Suprapubic skin (tissue), 3 donors: ENCODE data around the gene SERPINB6.

Experiments
- CTCF ChIP-seq, 2 donors: fragments of 200-600 bp in 1 of 2; fragments of 450-650 bp in 1 of 2; sonication (generic) in 1 of 2; IDR thresholded peaks; one replicate each; pipeline ENCODE4 v1.5.1; 2016 to 2019; ENCODE audit warnings: antibody characterized with exemption in 2 of 2, mild to moderate bottlenecking in 1 of 2, moderate library complexity in 1 of 2
- POLR2A ChIP-seq, 2 donors: fragments of 450-650 bp; IDR thresholded peaks; one replicate each; pipeline ENCODE4 v1.6.1; 2017; ENCODE audit warnings: antibody characterized with exemption in 2 of 2, mild to moderate bottlenecking in 2 of 2, moderate library complexity in 2 of 2

- TF ChIP-seq CTCF (IDR thresholded peaks at IDR 0.05) (no peak), POLR2A (IDR thresholded peaks at IDR 0.05) (no peak)
Observed at GRCh38 chr6:3013901-3014674, 42.7 kb upstream of the SERPINB6 start.
